Activated CD4-positive, alpha-beta memory T cell treated with anti-CD3 and anti-CD28 coated beads for 36 hours (primary cell): ENCODE results near the gene TEX26. TPM values are rescaled to one million over a fixed set of nuclear protein-coding genes. Genes with fewer than 3 reads are reported as not detected.

Source experiments
- CTCF ChIA-PET: fragments of 350-600 bp; sonication (Branson Sonifier 250); formaldehyde crosslinking; loops from one replicate; lab custom pipeline; 2021; ENCODE audit warnings: antibody characterized with exemption, inconsistent platforms; lab: Charles Lee
- POLR2A ChIA-PET: fragments of 350-600 bp; sonication (Branson Sonifier 250); formaldehyde crosslinking; loops from one replicate; lab custom pipeline; 2021; ENCODE audit warnings: antibody characterized with exemption; lab: Charles Lee
- DNase-seq: peaks from one replicate; pipeline ENCODE4 v3.0.0-alpha.2; 2020
- H3K27ac Mint-ChIP-seq: one replicate; pipeline ENCODE4 v1.8.0; 2021; ENCODE audit warnings: mixed read lengths
- H3K27me3 Mint-ChIP-seq: one replicate; pipeline ENCODE4 v1.8.0; 2021; ENCODE audit warnings: mixed read lengths
- H3K36me3 Mint-ChIP-seq: one replicate; pipeline ENCODE4 v1.8.0; 2021; ENCODE audit warnings: mixed read lengths
- H3K4me1 Mint-ChIP-seq: one replicate; pipeline ENCODE4 v1.8.0; 2021; ENCODE audit warnings: low read depth, mixed read lengths
- H3K4me3 Mint-ChIP-seq: one replicate; pipeline ENCODE4 v1.8.0; 2021; ENCODE audit warnings: mild to moderate bottlenecking, mixed read lengths
- H3K9me3 Mint-ChIP-seq: one replicate; pipeline ENCODE4 v1.8.0; 2021; ENCODE audit warnings: mixed read lengths
- intact Hi-C: fragments of 100-400 bp; cut with micrococcal nuclease; formaldehyde crosslinking; loops from one replicate; pipeline ENCODE4 v1.15.1; 2023
- total RNA-seq, 2 experiments: library from RNA; stranded (reverse); gene quantifications; one replicate each; pipeline ENCODE4 v1.2.3, GENCODE V29; 2021

The TEX26 gene
- total RNA-seq = not detected

DNA sequence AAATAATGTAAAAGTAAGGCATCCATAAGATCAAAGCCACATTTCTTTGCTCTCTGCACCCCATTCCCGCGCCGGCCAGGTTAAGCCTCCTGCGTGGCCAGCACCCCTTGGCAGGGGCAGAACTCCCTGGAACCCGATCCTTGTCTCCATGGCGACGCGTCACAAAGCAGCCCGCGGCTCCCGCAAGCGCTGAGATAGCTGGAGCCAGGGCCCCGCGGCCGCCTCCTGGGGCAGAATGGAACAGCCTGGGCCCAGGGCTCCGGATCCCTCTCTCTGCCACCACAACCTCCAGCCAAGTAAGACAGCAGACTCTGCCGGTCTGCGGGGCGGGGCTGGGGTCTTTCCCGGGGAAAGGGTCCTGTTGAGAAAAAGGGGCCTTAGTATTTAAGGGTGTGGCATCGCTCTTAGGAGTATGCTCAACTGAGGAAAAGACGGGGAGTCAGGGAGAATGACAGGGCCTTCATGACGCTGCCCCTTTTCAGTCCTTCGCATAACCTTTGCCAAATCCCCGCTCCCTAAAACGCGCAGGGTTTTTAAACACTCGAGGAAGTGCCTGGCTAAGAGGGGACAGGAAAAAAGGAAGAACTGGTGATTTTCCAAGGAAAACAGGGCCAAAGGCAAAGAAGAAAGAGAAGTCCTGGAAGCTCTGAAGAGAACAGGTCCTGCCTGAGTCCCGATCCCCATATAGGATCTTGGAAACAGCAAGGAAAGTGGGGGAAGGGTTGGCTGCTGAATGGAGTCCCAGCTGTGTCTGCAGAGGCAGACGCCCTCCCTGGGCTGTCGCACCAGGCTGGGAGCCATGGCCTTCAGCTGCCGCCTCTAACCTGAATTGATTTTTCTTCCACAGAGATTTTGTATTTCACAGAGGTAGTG lies at the start of gene TEX26:
Gene TEX26 (plus strand): TSS at position 176 of the 873 bp plus-strand sequence. CDS start 60 bp downstream, at position 236.
- ChIA-PET CTCF (no interaction called here), POLR2A (no interaction called here)
- peaks cover 8% of the 10 kb centered on the region for H3K9me3 Mint-ChIP-seq
- H3K4me3 Mint-ChIP-seq = no peak within 1 kb of the TSS
- peaks cover 42% of the 10 kb centered on the region for H3K27me3 Mint-ChIP-seq
- DNase-seq = no peak
- intact Hi-C loops = no loop called here
- H3K4me1 Mint-ChIP-seq = no peaks in the 10 kb centered on the region
- no peaks in the 10 kb centered on the region for H3K36me3 Mint-ChIP-seq
- no peak within 1 kb of the TSS for H3K27ac Mint-ChIP-seq

DNA sequence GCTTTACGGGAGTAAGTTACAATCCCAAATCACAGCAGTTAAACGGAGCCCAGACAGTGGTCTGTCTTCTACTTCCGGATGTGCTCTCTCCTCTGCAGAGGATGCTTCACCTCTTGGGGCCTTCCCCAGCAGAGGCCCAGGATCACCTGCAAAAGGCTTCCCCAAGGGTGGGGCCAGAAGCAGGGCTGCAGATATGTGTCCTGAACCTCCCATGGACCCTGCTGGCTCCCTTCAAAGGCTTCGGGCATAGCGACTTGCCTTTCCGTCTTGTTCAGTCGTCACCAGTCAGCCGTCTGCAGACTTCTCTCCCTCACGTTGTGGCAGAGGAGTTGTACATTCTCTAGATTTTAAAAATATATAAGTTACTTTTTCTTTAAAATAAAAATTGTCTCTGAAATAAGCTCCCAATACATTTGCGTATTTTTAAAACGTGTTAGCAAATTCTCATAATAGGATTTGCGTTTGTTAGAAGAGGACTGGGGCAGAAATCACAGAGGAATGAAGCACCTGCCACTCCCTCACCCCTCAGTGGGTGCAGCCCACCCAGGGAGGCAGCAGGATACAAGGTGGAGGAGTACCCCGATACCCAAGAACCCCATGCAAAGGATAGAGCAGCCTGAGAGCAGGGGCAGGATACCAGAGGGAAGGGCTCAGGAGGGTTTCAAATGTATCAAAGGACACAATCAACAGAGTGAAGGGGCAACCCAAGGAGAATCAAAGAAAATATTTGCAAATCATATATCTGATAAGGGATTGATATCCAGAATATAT lies 49.3 kb upstream of the TEX26 start:
- intact Hi-C loops = no loop called here
- no peak overlapping the region for H3K4me3 Mint-ChIP-seq
- peaks cover 11% of the 10 kb centered on the region for H3K9me3 Mint-ChIP-seq
- H3K27me3 Mint-ChIP-seq = peaks cover 16% of the 10 kb centered on the region
- CTCF ChIA-PET = no interaction called here
- no peak overlapping the region for H3K27ac Mint-ChIP-seq
- H3K4me1 Mint-ChIP-seq = peaks cover 13% of the 10 kb centered on the region
- POLR2A ChIA-PET = no interaction called here
- H3K36me3 Mint-ChIP-seq = peaks cover 1% of the 10 kb centered on the region
- no peak for DNase-seq

DNA sequence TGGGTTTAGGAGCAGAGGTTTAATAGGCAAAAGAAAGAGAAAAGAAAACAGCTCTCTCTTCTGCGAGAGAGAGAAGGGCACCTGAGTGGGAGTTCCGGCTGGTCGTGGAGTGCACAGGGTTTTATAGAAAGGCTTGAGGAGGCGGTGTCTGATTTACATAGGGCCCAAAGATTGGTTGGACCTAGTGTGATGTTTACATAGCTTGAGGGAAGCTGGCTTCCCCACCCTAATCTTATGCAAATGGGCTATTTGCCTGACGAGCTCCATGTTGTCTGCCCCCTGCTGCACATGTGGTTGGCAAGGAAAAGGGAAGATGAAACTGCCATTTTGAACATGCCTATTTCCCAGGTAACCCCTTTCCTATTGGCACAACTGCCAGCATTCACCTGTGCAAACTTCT lies 47.9 kb upstream of the TEX26 start:
- Mint-ChIP-seq H3K27me3 (peaks cover 16% of the 10 kb centered on the region), H3K9me3 (peaks cover 11% of the 10 kb centered on the region), H3K36me3 (peaks cover 1% of the 10 kb centered on the region), H3K4me3 (no peak overlapping the region), H3K27ac (no peak overlapping the region), H3K4me1 (peaks cover 13% of the 10 kb centered on the region)
- POLR2A ChIA-PET = no interaction called here
- no peak for DNase-seq
- intact Hi-C loops = no loop called here
- CTCF ChIA-PET = interaction anchor here (1.3 kb wide), 1 partner anchor 19 kb away, joined by 3 read pairs; no protein-coding TSS in a partner anchor

DNA sequence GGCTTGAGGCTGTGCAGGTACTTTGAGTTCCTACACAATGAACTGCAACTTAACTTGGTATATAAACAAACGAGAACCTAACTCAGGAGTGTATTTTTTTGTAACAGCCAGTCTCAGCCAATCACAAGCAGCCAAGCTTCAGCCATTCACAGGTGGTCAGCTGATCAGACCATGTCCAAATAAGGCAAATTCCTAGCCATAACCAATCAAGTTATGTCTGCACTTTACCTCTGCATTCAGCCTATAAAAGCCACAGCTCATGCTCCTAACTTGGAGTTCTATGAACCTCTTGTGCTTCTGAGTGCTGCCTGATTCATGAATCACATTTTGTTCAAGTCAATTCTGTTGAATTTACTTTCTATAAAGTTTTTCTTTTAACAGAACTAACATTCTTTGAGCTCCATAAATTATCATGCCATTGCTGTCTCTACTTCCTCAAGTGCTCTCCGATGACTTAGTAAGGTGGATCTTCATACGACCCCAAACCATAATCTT lies 43.2 kb upstream of the TEX26 start:
- no peak for DNase-seq
- ChIA-PET CTCF (no interaction called here), POLR2A (no interaction called here)
- intact Hi-C loops = no loop called here
- Mint-ChIP-seq H3K27ac (no peak overlapping the region), H3K4me3 (no peak overlapping the region), H3K27me3 (peaks cover 13% of the 10 kb centered on the region), H3K4me1 (peaks cover 12% of the 10 kb centered on the region), H3K36me3 (no peaks in the 10 kb centered on the region), H3K9me3 (peaks cover 11% of the 10 kb centered on the region)

DNA sequence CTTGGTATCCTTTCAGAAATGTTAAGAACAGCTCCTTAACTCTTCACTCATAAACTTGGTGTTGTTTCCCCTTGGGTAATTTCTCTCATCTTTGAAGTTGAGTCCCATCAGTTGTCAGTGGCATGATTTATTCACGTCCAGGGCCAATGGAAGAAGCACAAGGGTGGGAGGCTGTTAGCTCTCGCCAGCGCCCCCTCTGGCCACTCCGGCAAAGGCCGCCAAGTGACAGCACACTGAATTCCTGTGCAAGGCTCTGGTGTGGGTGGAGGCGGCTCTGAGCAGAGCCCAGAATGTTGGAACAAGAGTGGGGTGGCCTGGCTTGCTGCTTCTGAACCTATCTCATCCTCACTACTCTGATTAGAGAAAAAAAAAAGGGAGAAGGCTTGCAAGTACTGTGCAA lies 39.5 kb upstream of the TEX26 start:
- POLR2A ChIA-PET = no interaction called here
- intact Hi-C loops = no loop called here
- Mint-ChIP-seq H3K4me3 (no peak overlapping the region), H3K36me3 (no peaks in the 10 kb centered on the region), H3K9me3 (no peaks in the 10 kb centered on the region), H3K4me1 (no peaks in the 10 kb centered on the region), H3K27ac (no peak overlapping the region), H3K27me3 (peaks cover 16% of the 10 kb centered on the region)
- peak; percentile 51 for DNase-seq
- CTCF ChIA-PET = interaction anchor here (0.7 to 1.5 kb wide), 6 partner anchors 8 to 44 kb away, joined by 3 to 5 read pairs (median 3); no protein-coding TSS in a partner anchor

DNA sequence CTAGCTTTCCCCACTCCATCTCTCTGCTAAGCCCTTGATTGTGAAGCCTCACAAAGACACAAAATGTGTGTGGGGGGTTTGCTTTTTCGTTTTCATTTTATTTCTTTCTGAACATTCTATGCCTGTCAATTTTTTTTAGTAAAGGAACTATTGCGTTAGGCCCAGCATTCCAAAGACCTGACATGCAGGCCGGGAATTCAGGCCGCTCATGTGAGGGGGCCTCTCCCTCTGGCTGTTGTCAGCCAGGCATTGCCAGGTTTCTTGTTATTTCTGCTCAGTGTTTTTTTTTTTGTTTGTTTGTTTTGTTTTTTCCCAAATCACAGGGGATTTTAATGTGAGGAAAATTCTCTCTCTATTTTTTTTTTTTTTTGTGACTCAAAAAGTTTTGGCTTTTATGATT lies 36.7 kb upstream of the TEX26 start:
- Mint-ChIP-seq H3K27me3 (peaks cover 26% of the 10 kb centered on the region), H3K27ac (no peak overlapping the region), H3K36me3 (no peaks in the 10 kb centered on the region), H3K4me3 (no peak overlapping the region), H3K4me1 (peaks cover 17% of the 10 kb centered on the region), H3K9me3 (no peaks in the 10 kb centered on the region)
- POLR2A ChIA-PET = no interaction called here
- intact Hi-C loops = no loop called here
- no peak for DNase-seq
- CTCF ChIA-PET = no interaction called here

DNA sequence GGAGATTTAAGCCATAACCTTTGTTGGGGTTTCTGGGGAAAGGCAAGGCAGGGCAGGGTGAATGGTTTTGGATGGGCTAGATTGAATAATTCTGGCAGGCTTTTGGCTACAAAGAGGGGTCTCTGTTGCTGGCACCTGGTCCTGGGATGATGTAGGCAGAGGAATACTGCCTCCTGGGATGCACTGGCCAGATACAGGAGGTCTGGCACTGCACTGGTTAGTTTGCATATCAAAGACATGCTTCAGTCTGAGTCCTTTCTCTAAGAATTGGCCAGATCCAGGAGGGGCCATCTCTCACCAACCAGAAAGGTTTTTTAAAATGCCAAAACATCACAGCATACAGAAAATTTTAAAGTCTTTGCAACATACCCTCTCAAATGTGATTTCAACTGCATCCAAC lies 34.4 kb upstream of the TEX26 start:
- Mint-ChIP-seq H3K36me3 (no peaks in the 10 kb centered on the region), H3K4me3 (no peak overlapping the region), H3K27ac (no peak overlapping the region), H3K9me3 (no peaks in the 10 kb centered on the region), H3K4me1 (peaks cover 20% of the 10 kb centered on the region), H3K27me3 (peaks cover 20% of the 10 kb centered on the region)
- no peak for DNase-seq
- ChIA-PET CTCF (no interaction called here), POLR2A (no interaction called here)
- intact Hi-C loops = loop anchor here (2.0 kb wide), 1 partner anchor 147 kb away; no protein-coding TSS in a partner anchor

DNA sequence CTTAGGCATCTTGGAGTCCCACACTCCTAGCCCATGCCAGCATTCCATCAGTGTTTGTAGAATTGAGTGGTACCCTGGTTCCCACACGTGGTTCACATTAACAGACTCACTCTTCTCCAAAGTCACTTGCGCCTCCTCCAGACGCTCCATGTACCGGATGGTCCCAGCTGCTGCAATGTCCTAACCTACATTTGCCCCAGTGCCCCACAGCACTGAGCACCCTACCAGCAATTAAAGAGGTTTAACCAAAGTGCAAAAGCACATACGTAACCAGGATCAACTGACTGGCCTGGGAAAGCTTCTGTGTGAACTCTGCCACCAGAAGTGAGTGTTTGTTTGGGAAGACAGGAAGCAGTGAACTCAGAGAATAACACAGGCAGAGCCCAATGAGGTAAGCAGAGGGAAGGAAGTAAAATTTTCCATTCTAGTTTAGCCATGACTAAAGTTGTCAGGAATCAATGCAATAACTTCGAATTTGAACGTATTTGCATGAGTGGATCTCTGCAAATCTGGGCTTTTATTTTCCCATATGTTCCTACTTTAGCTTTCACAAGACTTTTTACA lies 33.7 kb upstream of the TEX26 start:
- intact Hi-C loops = loop anchor here (1.0 to 2.0 kb wide), 2 partner anchors 13 to 146 kb away; no protein-coding TSS in a partner anchor
- Mint-ChIP-seq H3K27ac (no peak overlapping the region), H3K4me3 (no peak overlapping the region), H3K9me3 (no peaks in the 10 kb centered on the region), H3K4me1 (peaks cover 20% of the 10 kb centered on the region), H3K27me3 (peaks cover 23% of the 10 kb centered on the region), H3K36me3 (no peaks in the 10 kb centered on the region)
- ChIA-PET POLR2A (no interaction called here), CTCF (no interaction called here)
- peak; percentile 35 for DNase-seq

DNA sequence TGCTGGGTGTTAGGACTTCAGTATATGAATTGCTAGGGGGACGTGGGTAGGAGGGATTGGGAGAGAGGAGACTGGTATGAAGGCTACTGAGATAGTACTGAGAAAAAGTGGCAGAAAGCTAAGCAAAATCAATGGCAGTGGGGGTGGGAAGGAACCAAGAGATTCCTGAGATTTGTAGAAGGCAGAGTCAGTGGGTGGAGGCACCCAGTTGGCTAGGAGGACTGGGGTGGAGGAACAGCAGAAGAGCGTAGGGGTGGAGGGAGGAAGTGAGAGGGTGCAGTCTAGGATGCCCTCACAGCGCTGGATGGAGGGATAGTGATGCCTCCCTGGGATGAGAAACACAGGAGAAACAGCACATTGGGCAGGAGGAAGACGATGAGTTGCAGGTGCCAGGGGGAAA lies 32.0 kb upstream of the TEX26 start:
- H3K4me1 Mint-ChIP-seq = peaks cover 21% of the 10 kb centered on the region
- H3K9me3 Mint-ChIP-seq = no peaks in the 10 kb centered on the region
- peaks cover 40% of the 10 kb centered on the region for H3K27me3 Mint-ChIP-seq
- H3K27ac Mint-ChIP-seq = no peak overlapping the region
- no peak for DNase-seq
- intact Hi-C loops = no loop called here
- POLR2A ChIA-PET = no interaction called here
- no peaks in the 10 kb centered on the region for H3K36me3 Mint-ChIP-seq
- no peak overlapping the region for H3K4me3 Mint-ChIP-seq
- CTCF ChIA-PET = interaction anchor here (1.1 to 1.3 kb wide), 2 partner anchors 8 to 144 kb away, joined by 3 read pairs; no protein-coding TSS in a partner anchor

DNA sequence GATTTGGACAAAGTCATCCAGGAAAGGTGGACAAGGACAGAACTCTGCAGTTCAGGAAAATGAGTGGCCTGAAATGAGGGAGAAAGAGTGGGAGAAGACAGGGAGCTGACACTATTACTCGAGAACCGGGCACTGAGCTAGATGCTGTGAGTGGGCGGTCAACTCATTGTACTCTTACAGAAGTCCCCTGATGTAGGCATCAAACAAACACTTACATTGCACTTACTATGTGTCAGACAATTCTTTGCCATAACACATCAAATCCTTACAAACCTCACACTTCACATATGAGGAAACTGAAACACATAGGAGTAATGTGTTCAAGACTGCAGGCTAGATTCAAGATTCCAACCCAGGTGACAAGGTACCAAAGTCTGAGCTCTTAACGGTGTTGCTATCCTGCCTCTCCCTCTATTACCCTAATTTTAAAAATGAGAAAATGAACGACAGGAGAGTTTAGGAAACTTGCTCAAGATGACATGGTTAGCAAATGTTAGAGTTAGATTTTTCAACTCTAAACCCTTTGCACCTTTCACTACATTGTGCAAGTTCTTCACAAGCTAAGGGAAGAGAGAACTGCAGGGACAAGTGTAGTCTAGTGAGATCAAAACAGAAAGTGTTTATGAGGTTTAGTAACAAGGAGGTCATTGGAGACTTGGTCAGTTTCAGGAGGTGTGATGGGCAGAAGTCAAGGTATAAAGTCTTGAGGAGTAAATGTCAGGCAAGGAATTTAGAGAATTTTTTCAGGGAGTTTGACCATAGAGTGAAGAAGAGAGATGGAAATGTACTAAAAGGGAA lies 31.3 kb upstream of the TEX26 start:
- peaks cover 22% of the 10 kb centered on the region for H3K4me1 Mint-ChIP-seq
- no peak overlapping the region for H3K4me3 Mint-ChIP-seq
- CTCF ChIA-PET = interaction anchor here (1.1 to 1.3 kb wide), 2 partner anchors 9 to 144 kb away, joined by 3 read pairs; no protein-coding TSS in a partner anchor
- H3K36me3 Mint-ChIP-seq = no peaks in the 10 kb centered on the region
- DNase-seq = peak; percentile 23
- POLR2A ChIA-PET = no interaction called here
- H3K9me3 Mint-ChIP-seq = no peaks in the 10 kb centered on the region
- peaks cover 40% of the 10 kb centered on the region for H3K27me3 Mint-ChIP-seq
- intact Hi-C loops = no loop called here
- H3K27ac Mint-ChIP-seq = no peak overlapping the region

DNA sequence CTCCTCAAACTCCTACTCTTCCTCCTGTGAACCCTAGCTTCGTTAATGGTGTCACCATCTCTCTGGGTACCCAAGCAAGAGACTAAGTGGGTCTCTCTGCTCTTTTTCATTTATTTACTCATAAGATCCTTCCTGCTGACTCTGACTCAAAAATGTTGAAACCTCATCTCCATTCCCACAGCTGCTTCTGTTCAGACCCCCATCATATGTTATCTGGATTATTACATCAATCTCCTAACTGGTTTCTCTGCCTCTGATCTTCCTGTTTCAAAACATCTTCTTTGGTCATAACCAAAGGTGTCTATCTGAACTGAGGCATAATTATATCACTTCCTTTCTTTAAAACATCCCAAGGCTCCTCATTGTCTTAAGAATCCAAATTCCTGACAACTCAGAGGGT lies 28.4 kb upstream of the TEX26 start:
- Mint-ChIP-seq H3K9me3 (no peaks in the 10 kb centered on the region), H3K36me3 (no peaks in the 10 kb centered on the region), H3K27ac (no peak overlapping the region), H3K4me3 (no peak overlapping the region), H3K27me3 (peaks cover 46% of the 10 kb centered on the region), H3K4me1 (peaks cover 14% of the 10 kb centered on the region)
- CTCF ChIA-PET = no interaction called here
- DNase-seq = no peak
- POLR2A ChIA-PET = no interaction called here
- intact Hi-C loops = no loop called here
